OCI-LY3 (cell line): ENCODE measurements around the gene NR3C1.

ENCODE experiments used
- H2AFZ ChIP-seq: fragments of 200-600, 300-600 bp; shearing (Covaris generic); 2 replicates; pipeline ENCODE4 v1.6.0; 2014; ENCODE audit warnings: antibody characterized with exemption, low read depth, low read length
- H3K27ac ChIP-seq: fragments of 200-600, 300-600 bp; sonication (generic); 2 replicates; pipeline ENCODE4 v1.5.1; 2014; ENCODE audit warnings: mild to moderate bottlenecking, low read length, moderate library complexity, mixed read lengths
- H3K27me3 ChIP-seq: fragments of 200-600, 300-600 bp; sonication (generic); 2 replicates; pipeline ENCODE4 v1.6.1; 2014; ENCODE audit warnings: low read depth, low read length, mixed read lengths
- H3K36me3 ChIP-seq: fragments of 200-600, 300-600 bp; sonication (generic); replicated peaks from 2 replicates; pipeline ENCODE3; 2014; ENCODE audit warnings: low read depth, low read length, mixed read lengths
- H3K4me1 ChIP-seq: fragments of 300-600, 200-600 bp; sonication (generic); 2 replicates; pipeline ENCODE4 v1.6.1; 2014; ENCODE audit warnings: low read length, mixed read lengths
- H3K4me2 ChIP-seq: fragments of 200-600, 300-600 bp; sonication (generic); 2 replicates; pipeline ENCODE4 v1.6.1; 2014; ENCODE audit warnings: low read length, mixed read lengths
- H3K4me3 ChIP-seq: fragments of 300-600, 200-600 bp; sonication (generic); 2 replicates; pipeline ENCODE4 v1.5.1; 2014; ENCODE audit warnings: antibody characterized with exemption, mild to moderate bottlenecking, low read length, moderate library complexity
- H3K79me2 ChIP-seq: fragments of 300-600, 200-600 bp; shearing (Covaris generic); 2 replicates; pipeline ENCODE4 v1.6.1; 2014; ENCODE audit warnings: mild to moderate bottlenecking, low read length, mixed read lengths
- H3K9ac ChIP-seq: fragments of 300-600, 200-600 bp; shearing (Covaris generic); 2 replicates; pipeline ENCODE4 v1.6.0; 2014; ENCODE audit warnings: mild to moderate bottlenecking, low read length, moderate library complexity
- H3K9me3 ChIP-seq: fragments of 200-600, 300-600 bp; shearing (Covaris generic); 2 replicates; pipeline ENCODE4 v1.6.1; 2014; ENCODE audit warnings: low read length, mixed read lengths; ENCODE audit not compliant: insufficient read depth
- H4K20me1 ChIP-seq: fragments of 200-600, 300-600 bp; sonication (generic); 2 replicates; pipeline ENCODE4 v1.6.1; 2016; ENCODE audit warnings: low read length, mixed read lengths; ENCODE audit not compliant: insufficient read depth
- EZH2phosphoT487 ChIP-seq: fragments of 200-600 bp; shearing (Covaris generic); IDR thresholded peaks from 2 replicates; pipeline ENCODE4 v1.6.1; 2018; ENCODE audit warnings: antibody characterized with exemption, mixed run types, low read depth
- TF ChIP-seq, protein P1 (sequence below): fragments of 200-600, 300-600 bp; sonication (generic); IDR thresholded peaks from 2 replicates; pipeline ENCODE4 v1.5.1; 2014; ENCODE audit warnings: antibody characterized with exemption, low read length, low read depth

The NR3C1 gene

DNA sequence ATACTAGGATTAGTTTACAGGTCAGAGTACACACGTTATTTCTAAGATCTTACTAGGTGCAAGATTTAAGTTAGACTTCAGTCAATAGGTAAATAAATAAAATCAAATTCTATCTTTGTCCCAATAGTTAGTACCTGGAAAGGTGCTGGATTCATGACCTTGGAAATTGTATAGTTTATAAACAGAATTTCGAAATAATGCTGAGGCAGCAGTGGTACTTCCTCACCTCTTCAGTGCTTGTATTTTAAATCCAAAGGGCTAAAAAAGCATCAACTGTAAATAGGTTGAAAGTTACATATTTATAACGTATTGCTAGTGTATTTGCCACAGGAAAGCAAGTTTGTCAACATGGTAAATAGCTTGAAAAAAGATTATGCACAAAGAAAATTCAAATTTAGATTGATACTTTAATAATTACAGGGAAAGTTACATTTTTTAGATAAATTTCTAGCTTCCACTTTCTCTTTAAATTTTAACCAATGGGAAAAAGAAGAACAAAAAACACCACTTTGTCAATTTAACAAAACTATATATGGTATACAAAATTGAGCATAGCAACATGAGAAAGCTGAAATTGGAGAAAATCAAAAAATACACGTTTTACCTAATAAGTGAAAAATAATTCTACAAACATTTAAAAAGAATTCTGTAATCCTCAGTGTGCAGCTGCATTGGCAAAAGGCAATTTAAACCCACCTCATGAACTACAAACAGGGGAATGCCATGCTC, 46.5 kb downstream of the NR3C1 start:
- no peak overlapping the region for H3K27ac ChIP-seq
- no peaks in the 10 kb centered on the region for H3K9me3 ChIP-seq
- TF ChIP-seq, protein P1, sequence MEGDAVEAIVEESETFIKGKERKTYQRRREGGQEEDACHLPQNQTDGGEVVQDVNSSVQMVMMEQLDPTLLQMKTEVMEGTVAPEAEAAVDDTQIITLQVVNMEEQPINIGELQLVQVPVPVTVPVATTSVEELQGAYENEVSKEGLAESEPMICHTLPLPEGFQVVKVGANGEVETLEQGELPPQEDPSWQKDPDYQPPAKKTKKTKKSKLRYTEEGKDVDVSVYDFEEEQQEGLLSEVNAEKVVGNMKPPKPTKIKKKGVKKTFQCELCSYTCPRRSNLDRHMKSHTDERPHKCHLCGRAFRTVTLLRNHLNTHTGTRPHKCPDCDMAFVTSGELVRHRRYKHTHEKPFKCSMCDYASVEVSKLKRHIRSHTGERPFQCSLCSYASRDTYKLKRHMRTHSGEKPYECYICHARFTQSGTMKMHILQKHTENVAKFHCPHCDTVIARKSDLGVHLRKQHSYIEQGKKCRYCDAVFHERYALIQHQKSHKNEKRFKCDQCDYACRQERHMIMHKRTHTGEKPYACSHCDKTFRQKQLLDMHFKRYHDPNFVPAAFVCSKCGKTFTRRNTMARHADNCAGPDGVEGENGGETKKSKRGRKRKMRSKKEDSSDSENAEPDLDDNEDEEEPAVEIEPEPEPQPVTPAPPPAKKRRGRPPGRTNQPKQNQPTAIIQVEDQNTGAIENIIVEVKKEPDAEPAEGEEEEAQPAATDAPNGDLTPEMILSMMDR, result no peak
- TF ChIP-seq EZH2phosphoT487, result no peak
- H3K27me3 ChIP-seq, result no peaks in the 10 kb centered on the region
- H3K4me2 ChIP-seq, result peak overlapping the region; percentile 24
- no peak overlapping the region for H3K9ac ChIP-seq
- H3K4me1 ChIP-seq, result peaks cover 45% of the 10 kb centered on the region
- H3K79me2 ChIP-seq, result peaks cover 99% of the 10 kb centered on the region
- peaks cover 6% of the 10 kb centered on the region for H3K36me3 ChIP-seq
- H2AFZ ChIP-seq, result no peak overlapping the region
- peaks cover 95% of the 10 kb centered on the region for H4K20me1 ChIP-seq
- H3K4me3 ChIP-seq, result no peak overlapping the region

DNA sequence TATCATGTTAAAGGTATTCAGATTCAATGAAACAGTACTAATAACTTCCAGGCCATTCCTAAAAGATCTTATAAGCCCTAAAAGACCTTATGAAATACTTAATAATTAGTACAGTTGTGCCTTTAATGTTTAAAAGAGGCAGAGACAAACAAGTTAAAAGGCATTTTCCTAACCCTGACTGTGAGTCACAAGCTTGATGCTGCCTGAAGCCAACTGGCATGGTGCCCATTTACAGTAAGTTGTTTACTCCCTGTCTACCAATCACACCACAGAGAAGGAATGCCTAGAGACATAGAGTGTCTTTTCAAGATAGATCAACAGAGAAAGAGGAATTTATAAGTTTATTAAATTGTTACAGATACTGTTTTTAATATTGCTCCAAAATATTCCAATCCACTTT, 47.8 kb downstream of the NR3C1 start:
- H3K9ac ChIP-seq, result no peak overlapping the region
- H3K36me3 ChIP-seq, result peaks cover 6% of the 10 kb centered on the region
- H3K9me3 ChIP-seq, result no peaks in the 10 kb centered on the region
- no peak overlapping the region for H3K4me2 ChIP-seq
- peaks cover 58% of the 10 kb centered on the region for H3K4me1 ChIP-seq
- H3K27me3 ChIP-seq, result no peaks in the 10 kb centered on the region
- no peak for TF ChIP-seq EZH2phosphoT487
- TF ChIP-seq, protein P1, result no peak
- H3K4me3 ChIP-seq, result no peak overlapping the region
- H3K27ac ChIP-seq, result no peak overlapping the region
- H2AFZ ChIP-seq, result no peak overlapping the region
- H3K79me2 ChIP-seq, result peaks cover 100% of the 10 kb centered on the region
- H4K20me1 ChIP-seq, result peaks cover 97% of the 10 kb centered on the region

DNA sequence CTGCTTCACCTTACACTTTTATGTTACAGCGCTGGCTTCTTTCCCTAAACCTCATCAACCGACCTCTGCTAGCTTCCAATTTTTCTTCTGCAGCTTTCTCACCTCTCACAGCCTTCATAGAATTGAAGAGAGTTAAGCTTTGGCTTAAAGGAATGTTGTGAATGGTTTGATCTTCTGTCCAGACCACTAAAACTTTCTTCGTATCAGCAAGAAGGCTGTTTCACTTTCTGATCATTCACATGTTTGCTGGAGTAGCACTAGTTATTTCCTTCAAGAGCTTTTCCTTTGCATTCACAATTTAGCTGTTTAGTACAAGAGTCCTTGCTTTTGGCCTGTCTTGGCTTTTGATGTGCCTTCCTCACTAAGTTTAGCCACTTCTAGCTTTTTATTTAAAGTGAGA, 49.5 kb downstream of the NR3C1 start:
- no peak overlapping the region for H2AFZ ChIP-seq
- H4K20me1 ChIP-seq, result peaks cover 97% of the 10 kb centered on the region
- no peak for TF ChIP-seq EZH2phosphoT487
- TF ChIP-seq, protein P1, result no peak
- no peak overlapping the region for H3K27ac ChIP-seq
- H3K36me3 ChIP-seq, result peaks cover 6% of the 10 kb centered on the region
- H3K4me3 ChIP-seq, result no peak overlapping the region
- H3K27me3 ChIP-seq, result no peaks in the 10 kb centered on the region
- peak overlapping the region; percentile 18 for H3K4me2 ChIP-seq
- H3K9ac ChIP-seq, result no peak overlapping the region
- peaks cover 75% of the 10 kb centered on the region for H3K4me1 ChIP-seq
- no peaks in the 10 kb centered on the region for H3K9me3 ChIP-seq
- peaks cover 100% of the 10 kb centered on the region for H3K79me2 ChIP-seq

GRCh38 chr5:143352691-143353090, 50.8 kb downstream of the NR3C1 start:
- TF ChIP-seq EZH2phosphoT487, result no peak
- TF ChIP-seq, protein P1, result no peak
- Histone ChIP-seq H4K20me1 (peaks cover 97% of the 10 kb centered on the region), H3K79me2 (peaks cover 100% of the 10 kb centered on the region), H3K9me3 (no peaks in the 10 kb centered on the region), H3K27me3 (no peaks in the 10 kb centered on the region), H3K4me2 (peak overlapping the region; percentile 27; the same call in 1 of the 2 replicates), H3K27ac (no peak overlapping the region), H2AFZ (no peak overlapping the region), H3K4me3 (no peak overlapping the region), H3K36me3 (peaks cover 6% of the 10 kb centered on the region), H3K4me1 (peaks cover 80% of the 10 kb centered on the region), H3K9ac (no peak overlapping the region)
